SU-DHL-6 (cell line): ENCODE measurements around the gene TANGO2.

Experiments used
- H2AFZ ChIP-seq: fragments of 200-600 bp; sonication (generic); 2 replicates; pipeline ENCODE4 v1.6.1; 2014; ENCODE audit warnings: low read depth, mild to moderate bottlenecking, moderate library complexity, mixed read lengths, antibody characterized with exemption, low read length; ENCODE audit not compliant: severe bottlenecking
- H3F3A ChIP-seq: fragments of 200-600 bp; shearing (Covaris generic); 2 replicates; pipeline ENCODE4 v1.6.0; 2016; ENCODE audit warnings: antibody characterized with exemption, mild to moderate bottlenecking; ENCODE audit not compliant: insufficient read depth
- H3K27ac ChIP-seq: fragments of 200-600 bp; sonication (generic); 2 replicates; pipeline ENCODE4 v1.5.1; 2016; ENCODE audit warnings: low read depth, mild to moderate bottlenecking, low read length, moderate library complexity, mixed read lengths
- H3K27me3 ChIP-seq: fragments of 200-600 bp; sonication (generic), shearing (Covaris generic); 2 replicates; pipeline ENCODE4 v1.6.0; 2014; ENCODE audit warnings: mild to moderate bottlenecking, low read length
- H3K36me3 ChIP-seq: fragments of 200-600 bp; sonication (generic); 2 replicates; pipeline ENCODE4 v1.6.1; 2014; ENCODE audit warnings: mild to moderate bottlenecking, low read length, mixed read lengths
- H3K4me2 ChIP-seq: fragments of 300-600, 200-600 bp; shearing (Covaris generic), sonication (generic); 2 replicates; pipeline ENCODE4 v1.6.0; 2014; ENCODE audit warnings: low read length, low read depth, mild to moderate bottlenecking; ENCODE audit not compliant: poor library complexity, severe bottlenecking
- H3K4me3 ChIP-seq: fragments of 200-600 bp; sonication (generic); 2 replicates; pipeline ENCODE4 v1.5.1; 2014; ENCODE audit warnings: antibody characterized with exemption, low read length, mild to moderate bottlenecking, mixed read lengths; ENCODE audit not compliant: insufficient read depth, poor library complexity, severe bottlenecking
- H3K79me2 ChIP-seq: fragments of 200-600 bp; sonication (generic); 2 replicates; pipeline ENCODE4 v1.6.1; 2014; ENCODE audit warnings: mild to moderate bottlenecking, low read length, moderate library complexity; ENCODE audit not compliant: insufficient read depth
- H3K9ac ChIP-seq: fragments of 200-600 bp; sonication (generic); 2 replicates; pipeline ENCODE4 v1.7.0; 2014; ENCODE audit warnings: mild to moderate bottlenecking, low read length
- H3K9me2 ChIP-seq: fragments of 200-600 bp; sonication (generic); replicated peaks from 2 replicates; pipeline ENCODE4 v1.6.1; 2014; ENCODE audit warnings: low read length; ENCODE audit not compliant: insufficient read depth
- H3K9me3 ChIP-seq: fragments of 200-600 bp; sonication (generic); 2 replicates; pipeline ENCODE4 v1.6.1; 2014; ENCODE audit warnings: low read length, mixed read lengths; ENCODE audit not compliant: insufficient read depth
- H4K20me1 ChIP-seq: fragments of 200-600 bp; sonication (generic); 2 replicates; pipeline ENCODE4 v1.6.1; 2014; ENCODE audit warnings: low read depth, mild to moderate bottlenecking, antibody characterized with exemption, low read length, moderate library complexity, mixed read lengths
- EZH2phosphoT487 ChIP-seq: fragments of 200-600 bp; sonication (generic), shearing (Covaris generic); conservative IDR thresholded peaks from 2 replicates; pipeline ENCODE4 v1.6.1; 2018; ENCODE audit warnings: mild to moderate bottlenecking, antibody characterized with exemption, low read length, moderate library complexity, mixed read lengths
- TF ChIP-seq, protein P1 (sequence below): fragments of 200-600 bp; sonication (generic); IDR thresholded peaks from one replicate; pipeline ENCODE4 v1.5.1; 2017; ENCODE audit warnings: antibody characterized with exemption, mild to moderate bottlenecking, low read length, moderate library complexity; ENCODE audit not compliant: insufficient read depth, poor library complexity, severe bottlenecking

The TANGO2 gene

DNA sequence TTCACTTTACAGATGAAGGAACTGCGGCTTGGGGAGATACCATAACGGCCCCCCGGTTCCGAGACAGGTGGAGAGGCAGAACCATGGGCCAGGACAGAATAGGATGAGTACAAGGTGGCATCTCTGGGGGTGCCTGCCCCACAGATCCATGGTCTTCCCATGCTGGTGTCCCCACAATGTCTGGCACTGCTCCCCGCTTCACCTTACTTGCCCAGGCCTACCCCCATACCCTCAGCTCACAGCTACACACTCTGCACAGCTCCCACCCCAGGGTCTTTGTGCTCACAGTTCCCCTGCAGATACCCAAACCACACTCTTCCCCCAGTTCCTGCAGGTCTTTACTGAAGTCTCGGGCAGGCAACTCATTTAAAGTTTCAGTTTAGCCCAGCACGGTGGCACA is 47.7 kb downstream of the TANGO2 start:
- no peaks in the 10 kb centered on the region for H3K9me2 ChIP-seq
- no peak overlapping the region for H3K4me3 ChIP-seq
- TF ChIP-seq, protein P1, sequence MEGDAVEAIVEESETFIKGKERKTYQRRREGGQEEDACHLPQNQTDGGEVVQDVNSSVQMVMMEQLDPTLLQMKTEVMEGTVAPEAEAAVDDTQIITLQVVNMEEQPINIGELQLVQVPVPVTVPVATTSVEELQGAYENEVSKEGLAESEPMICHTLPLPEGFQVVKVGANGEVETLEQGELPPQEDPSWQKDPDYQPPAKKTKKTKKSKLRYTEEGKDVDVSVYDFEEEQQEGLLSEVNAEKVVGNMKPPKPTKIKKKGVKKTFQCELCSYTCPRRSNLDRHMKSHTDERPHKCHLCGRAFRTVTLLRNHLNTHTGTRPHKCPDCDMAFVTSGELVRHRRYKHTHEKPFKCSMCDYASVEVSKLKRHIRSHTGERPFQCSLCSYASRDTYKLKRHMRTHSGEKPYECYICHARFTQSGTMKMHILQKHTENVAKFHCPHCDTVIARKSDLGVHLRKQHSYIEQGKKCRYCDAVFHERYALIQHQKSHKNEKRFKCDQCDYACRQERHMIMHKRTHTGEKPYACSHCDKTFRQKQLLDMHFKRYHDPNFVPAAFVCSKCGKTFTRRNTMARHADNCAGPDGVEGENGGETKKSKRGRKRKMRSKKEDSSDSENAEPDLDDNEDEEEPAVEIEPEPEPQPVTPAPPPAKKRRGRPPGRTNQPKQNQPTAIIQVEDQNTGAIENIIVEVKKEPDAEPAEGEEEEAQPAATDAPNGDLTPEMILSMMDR, result no peak
- no peak for TF ChIP-seq EZH2phosphoT487
- H3K9ac ChIP-seq, result no peak overlapping the region
- H3K36me3 ChIP-seq, result no peaks in the 10 kb centered on the region
- H3K79me2 ChIP-seq, result no peaks in the 10 kb centered on the region
- no peak overlapping the region for H3K4me2 ChIP-seq
- H4K20me1 ChIP-seq, result no peaks in the 10 kb centered on the region
- H3K27ac ChIP-seq, result no peak overlapping the region
- no peak overlapping the region for H2AFZ ChIP-seq
- H3K9me3 ChIP-seq, result no peaks in the 10 kb centered on the region
- no peaks in the 10 kb centered on the region for H3F3A ChIP-seq
- H3K27me3 ChIP-seq, result no peaks in the 10 kb centered on the region

DNA sequence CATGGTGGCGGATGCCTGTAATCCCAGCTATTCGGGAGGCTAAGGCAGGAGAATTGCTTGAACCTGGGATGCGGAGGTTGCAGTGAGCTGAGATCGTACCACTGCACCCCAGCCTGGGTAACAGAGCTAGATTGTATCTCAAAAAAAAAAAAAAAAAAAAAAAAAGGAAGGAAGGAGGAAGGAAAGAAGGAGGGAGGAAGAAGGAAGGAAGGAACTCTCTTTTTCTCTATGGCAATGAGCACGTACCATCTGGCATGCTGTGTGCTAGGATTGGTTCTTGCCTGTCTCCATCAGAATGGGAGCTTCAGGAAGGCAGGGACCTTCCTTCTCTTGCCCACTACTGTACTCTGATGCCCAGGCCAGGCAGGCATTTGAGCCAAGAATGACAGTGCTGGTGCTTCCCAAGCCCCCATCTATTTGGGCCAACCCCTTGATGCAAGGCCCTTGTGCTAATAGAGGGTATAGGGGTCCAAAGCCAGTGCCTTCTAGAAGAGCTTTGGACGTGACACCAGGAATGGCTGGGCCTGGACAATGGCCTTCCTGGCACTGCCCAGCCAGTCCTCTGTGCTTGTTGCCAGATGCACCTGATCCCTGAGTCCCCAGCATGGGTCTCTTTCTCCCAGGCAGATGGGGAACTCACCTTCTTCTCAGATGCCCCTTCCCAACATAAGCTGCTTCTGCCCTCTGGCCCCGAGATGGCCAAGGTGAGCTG is 48.6 kb downstream of the TANGO2 start:
- TF ChIP-seq EZH2phosphoT487, result no peak
- TF ChIP-seq, protein P1, result no peak
- H2AFZ ChIP-seq, result no peak overlapping the region
- H3K9ac ChIP-seq, result no peak overlapping the region
- H3K79me2 ChIP-seq, result no peaks in the 10 kb centered on the region
- H3K9me3 ChIP-seq, result no peaks in the 10 kb centered on the region
- no peak overlapping the region for H3K4me2 ChIP-seq
- H3K36me3 ChIP-seq, result no peaks in the 10 kb centered on the region
- H3F3A ChIP-seq, result no peaks in the 10 kb centered on the region
- no peak overlapping the region for H3K27ac ChIP-seq
- H3K27me3 ChIP-seq, result no peaks in the 10 kb centered on the region
- H3K9me2 ChIP-seq, result no peaks in the 10 kb centered on the region
- H4K20me1 ChIP-seq, result no peaks in the 10 kb centered on the region
- no peak overlapping the region for H3K4me3 ChIP-seq

DNA sequence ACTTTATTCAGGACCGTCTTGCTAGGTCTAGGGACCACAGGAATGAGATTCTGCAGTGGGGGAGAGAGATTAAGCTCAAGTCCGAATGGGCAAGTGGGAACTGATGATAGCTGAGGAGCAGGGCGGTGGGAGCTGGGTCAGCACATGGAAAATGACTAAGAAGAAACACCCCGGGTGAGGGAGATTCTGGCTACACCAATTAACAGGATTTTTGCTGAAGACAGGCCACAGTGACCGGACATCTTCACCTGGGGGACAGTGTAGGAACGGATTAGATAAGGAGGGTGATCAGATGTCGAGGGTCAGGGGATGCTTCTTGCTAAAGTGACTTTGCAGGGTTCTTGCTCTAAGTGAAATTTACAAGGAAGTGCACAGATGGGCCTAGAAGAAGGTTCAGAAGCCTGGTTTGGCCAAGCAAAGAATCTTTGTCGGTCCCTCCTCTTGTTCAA is 50.6 kb downstream of the TANGO2 start:
- Histone ChIP-seq H3F3A (no peaks in the 10 kb centered on the region), H3K9me2 (no peaks in the 10 kb centered on the region), H3K9ac (no peak overlapping the region), H3K4me2 (no peak overlapping the region), H4K20me1 (no peaks in the 10 kb centered on the region), H3K36me3 (no peaks in the 10 kb centered on the region), H3K27ac (no peak overlapping the region), H2AFZ (no peak overlapping the region), H3K27me3 (no peaks in the 10 kb centered on the region), H3K9me3 (no peaks in the 10 kb centered on the region), H3K4me3 (no peak overlapping the region), H3K79me2 (no peaks in the 10 kb centered on the region)
- no peak for TF ChIP-seq EZH2phosphoT487
- TF ChIP-seq, protein P1, result no peak
